ENCODE data around the gene CAMP.

DNA sequence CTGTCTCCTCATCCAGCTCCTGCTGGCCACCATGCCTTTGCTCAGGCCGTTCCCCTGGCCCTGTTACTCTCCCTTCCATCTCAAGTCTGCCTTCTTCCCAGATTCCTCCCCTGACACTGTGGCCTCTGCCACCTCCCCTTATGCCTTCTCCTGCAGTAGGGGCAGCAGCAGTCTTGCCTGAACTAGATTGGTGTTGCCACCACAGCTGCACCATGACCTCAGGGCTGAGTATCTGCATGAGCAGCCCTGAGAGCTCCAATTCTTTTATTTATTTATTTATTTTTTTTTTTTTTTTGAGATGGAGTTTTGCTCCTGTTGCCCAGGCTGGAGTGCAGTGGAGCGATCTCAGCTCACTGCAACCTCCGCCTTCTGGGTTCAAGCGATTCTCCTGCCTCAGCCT, 13.8 kb upstream of the CAMP start:
- TF ChIP-seq, protein P1, sequence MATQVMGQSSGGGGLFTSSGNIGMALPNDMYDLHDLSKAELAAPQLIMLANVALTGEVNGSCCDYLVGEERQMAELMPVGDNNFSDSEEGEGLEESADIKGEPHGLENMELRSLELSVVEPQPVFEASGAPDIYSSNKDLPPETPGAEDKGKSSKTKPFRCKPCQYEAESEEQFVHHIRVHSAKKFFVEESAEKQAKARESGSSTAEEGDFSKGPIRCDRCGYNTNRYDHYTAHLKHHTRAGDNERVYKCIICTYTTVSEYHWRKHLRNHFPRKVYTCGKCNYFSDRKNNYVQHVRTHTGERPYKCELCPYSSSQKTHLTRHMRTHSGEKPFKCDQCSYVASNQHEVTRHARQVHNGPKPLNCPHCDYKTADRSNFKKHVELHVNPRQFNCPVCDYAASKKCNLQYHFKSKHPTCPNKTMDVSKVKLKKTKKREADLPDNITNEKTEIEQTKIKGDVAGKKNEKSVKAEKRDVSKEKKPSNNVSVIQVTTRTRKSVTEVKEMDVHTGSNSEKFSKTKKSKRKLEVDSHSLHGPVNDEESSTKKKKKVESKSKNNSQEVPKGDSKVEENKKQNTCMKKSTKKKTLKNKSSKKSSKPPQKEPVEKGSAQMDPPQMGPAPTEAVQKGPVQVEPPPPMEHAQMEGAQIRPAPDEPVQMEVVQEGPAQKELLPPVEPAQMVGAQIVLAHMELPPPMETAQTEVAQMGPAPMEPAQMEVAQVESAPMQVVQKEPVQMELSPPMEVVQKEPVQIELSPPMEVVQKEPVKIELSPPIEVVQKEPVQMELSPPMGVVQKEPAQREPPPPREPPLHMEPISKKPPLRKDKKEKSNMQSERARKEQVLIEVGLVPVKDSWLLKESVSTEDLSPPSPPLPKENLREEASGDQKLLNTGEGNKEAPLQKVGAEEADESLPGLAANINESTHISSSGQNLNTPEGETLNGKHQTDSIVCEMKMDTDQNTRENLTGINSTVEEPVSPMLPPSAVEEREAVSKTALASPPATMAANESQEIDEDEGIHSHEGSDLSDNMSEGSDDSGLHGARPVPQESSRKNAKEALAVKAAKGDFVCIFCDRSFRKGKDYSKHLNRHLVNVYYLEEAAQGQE (IDR thresholded peaks at IDR 0.05; ENCODE audit: insufficient read depth in 1 of 2, low read depth in 2 of 2, low read length in 2 of 2), result no peak
- no peak for TF ChIP-seq POLR2AphosphoS5 (IDR thresholded peaks at IDR 0.05; ENCODE audit: low read depth, low read length)
- no peak for TF ChIP-seq SIN3A (IDR thresholded peaks at IDR 0.05; ENCODE audit: borderline replicate concordance, insufficient read depth, low read length)

All from PFSK-1 (cell line).